Measurements from ENCODE around the gene PRRT1B.

DNA sequence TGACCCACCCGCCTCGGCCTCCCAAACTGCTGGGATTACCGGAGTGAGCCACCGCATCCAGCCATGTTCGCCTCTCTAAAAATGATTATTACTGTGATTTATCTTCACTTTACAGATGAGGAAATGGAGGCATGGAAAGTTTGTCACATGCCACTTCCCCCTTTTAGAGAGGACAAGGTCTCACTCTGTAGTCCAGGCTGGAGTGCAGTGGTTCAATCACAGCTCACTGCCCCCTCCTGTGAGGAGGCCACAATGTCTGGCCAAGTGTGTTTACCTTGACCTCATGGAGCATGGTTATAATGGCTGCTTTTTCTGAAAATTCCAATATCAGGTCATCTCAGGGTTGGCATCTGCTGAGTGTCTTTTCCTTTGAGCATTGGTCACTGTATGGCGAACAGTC, 6.7 kb downstream of the PRRT1B start:
- TF ChIP-seq, protein P1, sequence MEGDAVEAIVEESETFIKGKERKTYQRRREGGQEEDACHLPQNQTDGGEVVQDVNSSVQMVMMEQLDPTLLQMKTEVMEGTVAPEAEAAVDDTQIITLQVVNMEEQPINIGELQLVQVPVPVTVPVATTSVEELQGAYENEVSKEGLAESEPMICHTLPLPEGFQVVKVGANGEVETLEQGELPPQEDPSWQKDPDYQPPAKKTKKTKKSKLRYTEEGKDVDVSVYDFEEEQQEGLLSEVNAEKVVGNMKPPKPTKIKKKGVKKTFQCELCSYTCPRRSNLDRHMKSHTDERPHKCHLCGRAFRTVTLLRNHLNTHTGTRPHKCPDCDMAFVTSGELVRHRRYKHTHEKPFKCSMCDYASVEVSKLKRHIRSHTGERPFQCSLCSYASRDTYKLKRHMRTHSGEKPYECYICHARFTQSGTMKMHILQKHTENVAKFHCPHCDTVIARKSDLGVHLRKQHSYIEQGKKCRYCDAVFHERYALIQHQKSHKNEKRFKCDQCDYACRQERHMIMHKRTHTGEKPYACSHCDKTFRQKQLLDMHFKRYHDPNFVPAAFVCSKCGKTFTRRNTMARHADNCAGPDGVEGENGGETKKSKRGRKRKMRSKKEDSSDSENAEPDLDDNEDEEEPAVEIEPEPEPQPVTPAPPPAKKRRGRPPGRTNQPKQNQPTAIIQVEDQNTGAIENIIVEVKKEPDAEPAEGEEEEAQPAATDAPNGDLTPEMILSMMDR (IDR thresholded peaks at IDR 0.05), result no peak
- TF ChIP-seq POLR2A (IDR thresholded peaks at IDR 0.05), result no peak

Measured in right lobe of liver (tissue), 4 donors.